ENCODE results near the gene EVC.
"Not testable (repeated sequence)": the region's sequence is repeated elsewhere in the genome, so short reads cannot be mapped to it uniquely, and the experiment has no call there.

Gene EVC

DNA sequence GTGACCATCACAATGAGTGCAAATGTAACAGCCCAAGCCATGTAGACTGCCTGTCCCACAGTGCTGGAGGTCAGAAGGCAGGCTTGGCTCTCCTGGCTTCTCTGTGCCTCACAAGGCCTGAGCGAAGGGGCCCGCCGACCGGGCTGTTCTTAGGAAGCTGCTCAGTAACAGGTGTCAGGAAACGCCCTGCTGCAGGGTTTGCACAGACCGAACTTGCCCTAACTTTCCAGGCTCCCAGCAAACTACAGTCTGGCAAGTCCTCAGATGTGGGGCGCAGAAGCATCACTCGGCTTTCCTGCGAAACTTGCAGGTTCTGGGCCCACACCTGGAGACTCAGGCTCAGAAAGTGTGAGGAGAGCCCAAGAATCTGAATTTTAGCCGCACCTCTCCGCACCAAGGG, 94.3 kb downstream of the EVC start:
- no peak for FAIRE-seq
- DNase-seq (ENCODE audit: extremely low spot score, insufficient read length, low read depth) = no peak

GRCh38 chr4:5808081-5808741, 97.2 kb downstream of the EVC start:
- no peak for FAIRE-seq

DNA sequence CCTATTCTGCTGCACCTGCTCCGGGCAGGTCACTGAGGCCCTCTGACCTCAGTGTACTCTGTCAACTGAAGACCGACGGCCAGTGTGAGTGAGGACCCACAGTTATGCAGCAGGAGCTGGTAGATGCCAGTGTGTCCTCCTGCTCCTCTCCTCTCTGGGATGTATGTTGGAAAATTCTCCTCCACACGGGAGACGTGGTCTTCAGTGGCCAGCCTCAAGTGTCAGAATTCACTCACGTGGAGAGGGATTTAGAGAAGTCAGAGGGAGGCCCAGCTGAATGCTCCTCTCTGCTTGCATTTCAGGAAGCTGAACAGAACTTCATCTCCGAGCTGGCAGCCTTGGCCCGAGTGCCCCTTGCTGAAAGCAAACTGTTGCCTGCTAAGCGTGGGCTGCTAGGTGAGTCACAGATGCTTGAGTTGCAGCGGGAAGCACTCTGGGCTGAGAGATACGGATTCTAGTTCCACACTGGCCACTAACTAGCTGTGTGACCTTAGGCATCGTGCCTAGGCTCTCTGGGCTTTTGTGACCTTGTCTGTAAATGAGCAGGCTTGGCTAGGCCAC, 98.3 kb downstream of the EVC start:
- FAIRE-seq = no peak
- no peak for DNase-seq (ENCODE audit: extremely low spot score, insufficient read length, low read depth)

More at GRCh38 chr4:5808081-5808741, 97.2 kb downstream of the EVC start:
- DNase-seq (ENCODE audit: extremely low spot score, insufficient read length, low read depth) = no peak

- FAIRE-seq (no peak), DNase-seq (ENCODE audit: extremely low spot score, insufficient read length, low read depth) (no peak)
Observed at GRCh38 chr4:5810151-5810550, 99.2 kb downstream of the EVC start.

- DNase-seq (ENCODE audit: extremely low spot score, insufficient read length, low read depth) = no peak
- no peak for FAIRE-seq
Observed at GRCh38 chr4:5810770-5811430, 99.9 kb downstream of the EVC start.

DNA sequence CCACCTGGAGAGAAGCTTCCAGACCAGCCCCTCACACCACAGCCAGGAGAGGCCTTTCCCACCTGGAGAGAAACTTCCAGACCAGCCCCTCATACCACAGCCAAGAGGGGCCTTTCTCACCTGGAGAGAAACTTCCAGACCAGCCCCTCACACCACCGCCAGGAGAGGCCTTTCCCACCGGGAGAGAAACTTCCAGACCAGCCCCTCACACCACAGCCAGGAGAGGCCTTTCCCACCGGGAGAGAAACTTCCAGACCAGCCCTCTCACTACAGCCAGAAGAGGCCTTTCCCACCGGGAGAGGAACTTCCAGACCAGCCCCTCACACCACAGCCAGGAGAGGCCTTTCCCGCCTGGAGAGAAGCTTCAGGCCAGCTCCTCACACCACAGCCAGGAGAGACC, 101.1 kb downstream of the EVC start:
- FAIRE-seq; DNase-seq (ENCODE audit: extremely low spot score, insufficient read length, low read depth): not testable (repeated sequence)

DNA sequence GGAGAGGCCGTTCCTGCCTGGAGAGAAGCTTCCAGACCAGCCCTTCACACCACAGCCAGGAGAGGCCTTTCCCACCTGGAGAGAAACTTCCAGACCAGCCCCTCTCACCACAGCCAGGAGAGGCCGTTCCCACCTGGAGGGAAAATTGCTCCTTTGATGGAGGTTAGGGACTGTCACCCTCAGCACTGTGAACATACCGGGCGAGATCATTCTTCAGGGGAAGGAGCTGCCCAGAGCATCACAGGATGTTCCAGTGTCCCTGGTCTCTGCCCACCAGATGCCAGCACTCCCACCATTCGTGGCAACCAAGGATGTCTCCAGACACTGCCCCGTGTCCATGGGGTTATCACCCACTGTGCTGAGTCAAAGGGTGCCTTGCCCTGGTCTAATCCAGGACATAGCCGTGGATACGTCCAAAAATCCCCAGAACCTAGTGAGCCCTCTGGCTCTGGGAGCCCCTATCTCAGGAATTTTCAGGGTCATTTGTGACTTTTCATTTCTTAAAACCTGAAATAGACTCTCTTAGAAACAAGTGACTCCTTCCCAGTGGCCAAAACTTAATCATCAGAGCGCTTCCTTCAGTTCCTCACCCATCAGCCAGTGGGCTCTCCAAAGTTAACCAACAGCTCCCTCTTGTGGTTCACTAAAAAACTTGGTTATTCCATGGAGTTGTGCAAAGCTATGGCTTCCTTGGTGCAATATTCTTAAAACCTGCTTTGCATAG, 101.7 kb downstream of the EVC start:
- peak; percentile 18 for FAIRE-seq
- DNase-seq (ENCODE audit: extremely low spot score, insufficient read length, low read depth) = peak; percentile 28

DNA sequence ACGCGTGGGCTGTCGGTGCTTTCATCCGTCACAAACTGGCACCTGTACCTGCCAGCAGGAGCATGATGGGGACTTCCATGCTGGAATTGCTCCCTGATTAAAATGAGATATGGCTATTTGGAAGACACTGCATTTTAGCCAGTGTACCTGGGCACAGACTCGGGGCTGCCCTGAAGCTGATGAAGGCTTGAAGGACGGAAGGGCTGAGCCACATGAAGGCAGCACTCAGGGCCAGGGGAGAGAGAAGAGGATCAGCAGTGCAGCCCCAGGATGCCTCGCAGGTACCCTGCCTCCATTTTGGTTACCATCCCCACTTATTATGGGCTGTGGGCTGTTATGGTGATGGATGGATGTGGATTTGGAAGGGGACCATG, 102.9 kb downstream of the EVC start:
- DNase-seq (ENCODE audit: extremely low spot score, insufficient read length, low read depth) (no peak), FAIRE-seq (no peak)

GRCh38 chr4:5814421-5814820, 103.4 kb downstream of the EVC start:
- no peak for FAIRE-seq
- DNase-seq (ENCODE audit: extremely low spot score, insufficient read length, low read depth) = no peak

GRCh38 chr4:5815641-5816040, 104.6 kb downstream of the EVC start:
- no peak for FAIRE-seq
- DNase-seq (ENCODE audit: extremely low spot score, insufficient read length, low read depth) = no peak

GRCh38 chr4:5816101-5816500, 105.1 kb downstream of the EVC start:
- DNase-seq (ENCODE audit: extremely low spot score, insufficient read length, low read depth) = no peak
- FAIRE-seq = no peak

- DNase-seq (ENCODE audit: extremely low spot score, insufficient read length, low read depth) (no peak), FAIRE-seq (no peak)
Observed at GRCh38 chr4:5816851-5817375, 105.9 kb downstream of the EVC start.

- FAIRE-seq (no peak), DNase-seq (ENCODE audit: extremely low spot score, insufficient read length, low read depth) (no peak)
Observed at GRCh38 chr4:5821665-5822358, 110.8 kb downstream of the EVC start.

GRCh38 chr4:5822619-5823018, 111.6 kb downstream of the EVC start:
- no peak for DNase-seq (ENCODE audit: extremely low spot score, insufficient read length, low read depth)
- no peak for FAIRE-seq

DNA sequence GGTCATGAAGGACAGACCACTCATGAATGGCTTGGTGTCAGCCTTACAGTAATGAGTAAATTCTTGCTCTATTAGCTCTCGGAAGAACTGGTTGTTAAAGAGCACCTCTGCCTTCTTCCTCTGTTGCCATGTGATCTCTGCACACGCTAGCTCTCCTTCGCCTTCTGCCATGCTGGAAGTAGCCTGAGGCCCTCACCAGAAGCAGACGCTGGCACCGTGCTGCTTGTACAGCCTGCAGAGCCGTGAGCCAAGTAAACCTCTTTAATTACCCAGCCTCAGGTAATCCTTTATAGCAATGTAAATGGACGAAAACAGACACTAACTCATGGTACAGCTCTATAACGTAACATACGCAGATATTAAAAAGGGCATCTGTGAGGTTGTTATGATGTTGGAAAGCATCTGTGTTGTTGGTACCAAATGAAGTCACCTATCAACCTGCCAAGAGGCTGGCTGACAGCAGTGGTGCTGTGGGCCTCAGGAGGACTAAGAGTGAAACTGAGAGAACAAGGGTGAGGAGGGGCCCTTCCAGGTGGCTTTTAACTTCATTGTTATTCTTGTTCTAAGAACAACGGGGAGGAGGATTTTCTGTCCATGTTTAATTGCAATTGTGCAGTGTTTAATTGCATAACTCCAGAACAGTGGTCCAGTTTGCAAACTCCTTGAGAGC, 112.7 kb downstream of the EVC start:
- FAIRE-seq = no peak
- no peak for DNase-seq (ENCODE audit: extremely low spot score, insufficient read length, low read depth)

- FAIRE-seq (no peak), DNase-seq (ENCODE audit: extremely low spot score, insufficient read length, low read depth) (no peak)
Observed at GRCh38 chr4:5824227-5824626, 113.2 kb downstream of the EVC start.

DNA sequence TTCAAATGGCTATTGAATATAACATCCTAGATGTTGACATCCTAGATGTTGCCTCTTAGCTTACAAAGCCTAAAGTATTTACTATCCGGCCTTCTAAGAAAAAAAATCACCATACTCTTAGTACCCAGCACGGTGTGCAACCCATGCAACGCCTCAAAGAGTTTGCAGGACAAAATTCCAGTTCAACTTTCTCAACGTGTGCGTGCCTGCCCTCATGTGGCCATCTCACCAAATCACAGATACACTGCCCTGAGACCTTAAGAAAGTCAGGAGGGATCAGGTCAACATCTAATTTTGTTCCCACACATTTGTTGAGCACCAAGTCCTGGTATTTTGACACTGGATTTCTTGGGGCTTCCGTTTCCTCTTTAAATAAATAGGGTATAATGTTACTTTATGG, 113.6 kb downstream of the EVC start:
- FAIRE-seq = no peak

DNA sequence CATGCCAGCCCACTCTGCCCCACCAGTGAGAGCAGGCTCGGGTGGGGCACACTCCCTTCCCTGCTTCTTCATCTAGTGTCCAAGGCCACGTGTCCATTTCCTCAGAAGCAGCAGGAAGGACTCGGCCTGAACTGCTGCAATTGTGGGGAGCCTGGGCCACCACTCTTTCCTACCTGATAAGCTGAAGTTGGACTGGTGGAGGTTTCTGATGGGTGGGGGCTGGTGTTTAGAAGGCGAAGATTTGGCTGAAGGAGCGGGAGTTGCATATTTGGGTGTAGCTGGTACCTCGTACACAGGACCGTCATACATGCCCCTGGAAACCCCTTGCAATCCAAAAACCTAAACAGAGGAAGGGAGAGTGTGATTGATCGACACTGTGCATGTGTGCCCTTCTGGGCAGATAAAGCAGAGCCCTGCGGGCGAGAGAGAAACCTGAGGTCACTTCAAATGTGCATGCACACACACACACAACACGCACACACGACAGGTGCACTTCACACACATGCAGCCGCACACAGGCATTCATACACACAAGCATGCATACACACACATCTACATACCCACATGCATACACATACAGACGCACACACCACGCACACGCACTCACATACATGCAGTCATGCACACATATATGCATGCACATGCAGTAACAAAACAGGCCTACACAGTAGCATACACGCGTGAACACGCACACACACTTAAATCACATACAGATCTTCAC, 114.5 kb downstream of the EVC start:
- no peak for FAIRE-seq
- no peak for DNase-seq (ENCODE audit: extremely low spot score, insufficient read length, low read depth)

More for the DNA sequence above, 113.6 kb downstream of the EVC start:
- peak; percentile 11 for DNase-seq (ENCODE audit: extremely low spot score, insufficient read length, low read depth)
